GM12878 (cell line): Measurements from ENCODE around the gene PTPN21. TPM values are rescaled to one million over a fixed set of nuclear protein-coding genes. Genes with fewer than 3 reads are reported as not detected.

Source experiments
- ATAC-seq: fragments of 200-7000 bp; cut with Tn5 transposase; 3 replicates; pipeline ENCODE4 v1.9.1; 2020; ENCODE audit warnings: mild to moderate bottlenecking, moderate library complexity
- BruUV-seq: library from RNA; stranded (reverse); fragments of 400-500 nt; replicated peaks from 2 replicates; lab custom pipeline; 2021; lab: Mats Ljungman, UMichigan
- CTCF ChIA-PET: fragments of 300-600 bp; sonication (Branson Sonifier 250); formaldehyde crosslinking; extraction: SDS; loops from one replicate; lab custom pipeline; 2021; ENCODE audit warnings: inconsistent platforms; lab: Yijun Ruan, JAX
- POLR2A ChIA-PET: fragments of 350-600 bp; formaldehyde crosslinking; extraction: SDS; loops from one replicate; lab custom pipeline; 2021; ENCODE audit warnings: inconsistent platforms; lab: Charles Lee
- RAD21 ChIA-PET: fragments of 300-600 bp; sonication (Branson Sonifier 250); formaldehyde crosslinking; loops from one replicate; lab custom pipeline; 2023; ENCODE audit warnings: antibody characterized with exemption; ENCODE audit not compliant: unreplicated experiment; lab: Charles Lee
- SMC1A ChIA-PET: fragments of 300-600 bp; sonication (Branson Sonifier 250); formaldehyde crosslinking; loops from one replicate; lab custom pipeline; 2023; ENCODE audit not compliant: unreplicated experiment, uncharacterized antibody; lab: Charles Lee
- DNase-seq: peaks from one replicate; pipeline ENCODE4 v3.0.0-alpha.2; 2011; ENCODE audit warnings: low read depth, low spot score
- FAIRE-seq: peaks from 3 replicates; lab custom pipeline; 2011; peaks lifted over from hg19 to GRCh38; lab: Jason Lieb, UNC
- H2AFZ ChIP-seq: 2 replicates; pipeline ENCODE4 v1.6.0; 2011; ENCODE audit warnings: low read depth, low read length, control low read depth; ENCODE audit not compliant: control insufficient read depth
- H3K27ac ChIP-seq: 2 replicates; pipeline ENCODE4 v1.5.1; 2011; ENCODE audit warnings: control low read depth; ENCODE audit not compliant: control insufficient read depth, insufficient read depth
- H3K27me3 ChIP-seq, 2 experiments: replicated peaks in 1 of 2; 2 replicates each; pipeline versions ENCODE4 v1.6.0 to v1.6.1; 2011; ENCODE audit warnings: low read length in 1 of 2; ENCODE audit not compliant: control insufficient read depth in 2 of 2, insufficient read depth in 2 of 2
- H3K36me3 ChIP-seq, 2 experiments: 2 replicates each; pipeline ENCODE4 v1.5.1; 2011; ENCODE audit warnings: low read length in 1 of 2; ENCODE audit not compliant: control insufficient read depth in 2 of 2, insufficient read depth in 2 of 2
- H3K4me1 ChIP-seq: 2 replicates; pipeline ENCODE4 v1.6.1; 2011; ENCODE audit warnings: mild to moderate bottlenecking, low read length, moderate library complexity, mixed read lengths; ENCODE audit not compliant: control insufficient read depth, insufficient read depth
- H3K4me2 ChIP-seq: 2 replicates; pipeline ENCODE4 v1.6.0; 2011; ENCODE audit warnings: control low read depth; ENCODE audit not compliant: control insufficient read depth, insufficient read depth
- H3K4me3 ChIP-seq: fragments of 200-600 bp; sonication (generic); 2 replicates; pipeline ENCODE4 v1.5.1; 2016
- H3K79me2 ChIP-seq: 2 replicates; pipeline ENCODE4 v1.6.0; 2011; ENCODE audit warnings: low read length; ENCODE audit not compliant: control insufficient read depth, insufficient read depth
- H3K9ac ChIP-seq: 2 replicates; pipeline ENCODE4 v1.8.0; 2011; ENCODE audit warnings: low read length, control low read depth, mixed read lengths; ENCODE audit not compliant: control insufficient read depth, insufficient read depth
- H3K9me3 ChIP-seq: replicated peaks from 3 replicates; pipeline ENCODE4 v1.5.1; 2011; ENCODE audit warnings: mild to moderate bottlenecking, low read length; ENCODE audit not compliant: control insufficient read depth, insufficient read depth
- H4K20me1 ChIP-seq: 2 replicates; pipeline ENCODE4 v1.6.0; 2011; ENCODE audit not compliant: control insufficient read depth, insufficient read depth
- CBFB ChIP-seq: IDR thresholded peaks from 2 replicates; pipeline ENCODE4 v1.6.1; 2016; ENCODE audit warnings: antibody characterized with exemption, low read depth
- E2F4 ChIP-seq: IDR thresholded peaks from 2 replicates; pipeline ENCODE4 v1.6.1; 2012; ENCODE audit warnings: low read depth, low read length, improper control_type of control experiment
- ELK1 ChIP-seq: IDR thresholded peaks from 2 replicates; pipeline ENCODE4 v1.6.1; 2012; ENCODE audit warnings: low read depth, low read length, improper control_type of control experiment
- FOXM1 ChIP-seq: IDR thresholded peaks from 2 replicates; pipeline ENCODE4 v1.6.1; 2012; ENCODE audit warnings: low read depth, mild to moderate bottlenecking, inconsistent platforms, low read length, moderate library complexity
- IRF5 ChIP-seq: fragments of 450-650 bp; IDR thresholded peaks from 2 replicates; pipeline ENCODE4 v1.6.1; 2017; ENCODE audit warnings: borderline replicate concordance
- JUND ChIP-seq: IDR thresholded peaks from 2 replicates; pipeline ENCODE4 v1.6.1; 2012; ENCODE audit warnings: low read depth, mild to moderate bottlenecking, low read length, improper control_type of control experiment, moderate library complexity
- MEF2A ChIP-seq: IDR thresholded peaks from 2 replicates; pipeline ENCODE4 v1.6.1; 2011; ENCODE audit warnings: low read depth, mild to moderate bottlenecking, low read length, moderate library complexity; ENCODE audit not compliant: insufficient read depth
- PRDM15 ChIP-seq: fragments of 450-650 bp; formaldehyde crosslinking; IDR thresholded peaks from 2 replicates; pipeline ENCODE4 v1.4.0; 2020; ENCODE audit warnings: mild to moderate bottlenecking, moderate library complexity
- TARDBP ChIP-seq: IDR thresholded peaks from 2 replicates; pipeline ENCODE4 v1.6.1; 2016; ENCODE audit warnings: borderline replicate concordance
- ZNF217 ChIP-seq: fragments of 450-650 bp; IDR thresholded peaks from 2 replicates; pipeline ENCODE4 v1.6.1; 2017; ENCODE audit warnings: antibody characterized with exemption, mild to moderate bottlenecking
- ZNF24 ChIP-seq: fragments of 450-650 bp; IDR thresholded peaks from 2 replicates; pipeline ENCODE4 v1.6.1; 2017; ENCODE audit warnings: antibody characterized with exemption, mild to moderate bottlenecking
- ZNF687 ChIP-seq: fragments of 450-650 bp; IDR thresholded peaks from 2 replicates; pipeline ENCODE4 v1.6.1; 2017; ENCODE audit warnings: mild to moderate bottlenecking, moderate library complexity
- WGBS: methylation state at CpG from one replicate; pipeline ENCODE4 v1.1.6; 2016; ENCODE audit warnings: low lambda C conversion rate; ENCODE audit not compliant: insufficient replicate concordance, insufficient coverage; ENCODE audit errors: missing lambda C conversion rate; 5-methylcytosine and 5-hydroxymethylcytosine counted together
- in situ Hi-C: fragments of 300-500 bp; cut with MboI; formaldehyde crosslinking; loops from 9 replicates; pipeline ENCODE4 v1.14.3; 2018; ENCODE audit warnings: mixed read lengths
- intact Hi-C: fragments of 100-400 bp; cut with micrococcal nuclease; formaldehyde crosslinking; loops from one replicate; pipeline ENCODE4 v1.14.2; 2022; ENCODE audit not compliant: unreplicated experiment
- polyA plus RNA-seq, 11 experiments: library from polyadenylated mRNA; depleted of rRNA in 4 of 11; unstranded in 6 of 11; stranded (reverse) in 5 of 11; fragments of >200 nt; fragmentation: Nextera tagmentation in 4 of 11; fragmentation: Illumina TruSeq in 1 of 11; extraction: Ambion mirVana in 4 of 11; extraction: Trizol in 1 of 11; gene quantifications; 1 replicate in 1 of 11; 2 replicates in 10 of 11; pipeline versions ENCODE4 v1.2.1 to v1.2.3, GENCODE V29; 2011 to 2016; ENCODE audit warnings: inconsistent platforms in 2 of 11, missing spikeins in 2 of 11, low read depth in 1 of 11
- total RNA-seq, 4 experiments: library from RNA; depleted of rRNA in 3 of 4; stranded (reverse); fragments of >200 nt in 3 of 4; fragmentation: Illumina TruSeq in 1 of 4; extraction: Trizol in 1 of 4; gene quantifications; 2 replicates each; pipeline versions ENCODE4 v1.2.1 to v1.2.3, GENCODE V29; 2013 to 2021

PTPN21 gene
- total and polyA plus RNA-seq, 10 of the 15 experiments (the other 5 are each of a cell fraction or from before 2014, with no cell fraction given) = 0.01 to 0.23 (median 0.04) TPM; not detected in 3

- TF ChIP-seq ZNF687 (no peak), ZNF24 (no peak)
Observed at GRCh38 chr14:88454886-88455285, 99.9 kb downstream of the PTPN21 start (continued).

- no peak overlapping the region for H2AFZ ChIP-seq
- WGBS = 79% methylated on average over 4 of the region's 4 CpGs
- H3K4me3 ChIP-seq = no peak overlapping the region
- no peak overlapping the region for H3K9ac ChIP-seq
- BruUV-seq = no TSS peak
- FAIRE-seq = no peak
- ChIA-PET RAD21 (no interaction called here), SMC1A (no interaction called here), CTCF (no interaction called here), POLR2A (no interaction called here)
- intact Hi-C loops (no loop called here), in situ Hi-C loops (no loop called here)
- H3K4me2 ChIP-seq = no peak overlapping the region
- no peaks in the 10 kb centered on the region for H3K36me3 ChIP-seq
- no peaks in the 10 kb centered on the region for H3K27me3 ChIP-seq
- TF ChIP-seq CBFB (no peak), ELK1 (no peak), ZNF217 (no peak), FOXM1 (no peak), JUND (no peak), PRDM15 (CRISPR knock-in tag) (no peak), MEF2A (no peak), E2F4 (no peak), TARDBP (no peak), IRF5 (no peak)
- no peak overlapping the region for H3K27ac ChIP-seq
- H3K79me2 ChIP-seq = no peaks in the 10 kb centered on the region
- no peak for DNase-seq
- no peaks in the 10 kb centered on the region for H3K9me3 ChIP-seq
- no peak for ATAC-seq
- H3K4me1 ChIP-seq = no peaks in the 10 kb centered on the region
- no peaks in the 10 kb centered on the region for H4K20me1 ChIP-seq
Observed at GRCh38 chr14:88452231-88452630, 102.6 kb downstream of the PTPN21 start.
